Measurements from ENCODE around the gene USH2A.

The USH2A gene

GRCh38 chr1:215793180-215793579 is 630.1 kb downstream of the USH2A start:
- peak; percentile 81 to 84 for DNase-seq (ENCODE audit: low read depth in 2 of 2)

- no peak for DNase-seq (ENCODE audit: low read depth in 2 of 2)
Observed at GRCh38 chr1:215792446-215792845, 630.8 kb downstream of the USH2A start.

DNA sequence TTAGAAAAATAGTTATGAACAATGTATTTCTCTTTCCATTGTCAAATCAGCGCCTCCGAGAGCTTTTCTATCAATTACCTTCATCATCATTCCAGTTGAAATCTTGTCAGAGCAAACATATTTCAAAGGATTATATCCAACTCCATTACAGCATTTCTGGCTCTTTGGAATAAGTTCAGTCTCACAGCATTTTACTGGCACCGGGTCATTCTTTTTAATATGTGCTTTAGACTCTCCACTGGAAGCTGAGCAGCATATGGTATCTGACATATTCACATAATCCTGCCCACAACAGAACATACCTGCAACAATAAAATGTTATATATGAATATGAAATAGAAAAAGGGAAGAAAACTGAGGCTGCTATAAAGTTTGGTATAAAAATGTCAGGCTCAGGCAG is 633.3 kb downstream of the USH2A start:
- no peak for DNase-seq (ENCODE audit: low read depth in 2 of 2)

DNA sequence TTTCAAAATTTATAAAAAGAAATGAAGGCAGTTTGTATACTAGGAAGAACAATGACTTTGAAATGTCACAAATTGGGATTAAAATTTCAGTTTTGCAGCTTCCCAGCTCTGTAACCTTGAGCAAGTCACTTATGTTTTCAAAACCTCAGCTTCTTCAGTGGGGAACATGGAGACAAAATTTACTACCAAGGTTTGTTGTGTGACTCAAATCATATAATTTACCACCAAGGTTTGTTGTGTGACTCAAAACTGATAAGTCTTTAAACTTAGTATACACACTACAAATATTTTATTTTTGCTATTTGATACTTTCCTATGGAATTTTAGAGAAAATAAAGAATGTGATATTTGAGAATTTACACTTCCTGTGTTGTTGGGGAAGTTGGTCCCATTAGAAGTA is 636.3 kb downstream of the USH2A start:
- DNase-seq (ENCODE audit: low read depth in 2 of 2), result no peak

GRCh38 chr1:215780641-215781040 is 642.6 kb downstream of the USH2A start:
- DNase-seq (ENCODE audit: low read depth in 2 of 2), result no peak

DNA sequence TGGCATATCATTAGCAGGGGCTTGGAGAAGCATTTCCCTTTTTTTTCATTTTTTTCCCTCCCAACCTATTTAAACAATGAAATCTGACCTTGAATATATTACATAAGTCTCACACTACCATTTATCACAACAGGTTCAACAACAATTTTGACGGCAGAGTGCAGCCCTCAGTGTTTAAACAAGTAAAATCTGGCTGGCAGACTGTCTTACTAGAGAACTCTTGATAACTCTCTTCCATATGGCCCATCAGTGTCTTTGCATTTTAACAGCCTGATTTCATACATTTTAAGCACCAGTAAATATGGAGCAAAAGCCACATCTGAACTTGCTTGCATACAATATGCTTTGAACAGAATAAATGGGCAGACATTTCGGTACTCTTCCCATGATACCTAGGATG is 643.1 kb downstream of the USH2A start:
- DNase-seq (ENCODE audit: low read depth in 2 of 2), result no peak

DNA sequence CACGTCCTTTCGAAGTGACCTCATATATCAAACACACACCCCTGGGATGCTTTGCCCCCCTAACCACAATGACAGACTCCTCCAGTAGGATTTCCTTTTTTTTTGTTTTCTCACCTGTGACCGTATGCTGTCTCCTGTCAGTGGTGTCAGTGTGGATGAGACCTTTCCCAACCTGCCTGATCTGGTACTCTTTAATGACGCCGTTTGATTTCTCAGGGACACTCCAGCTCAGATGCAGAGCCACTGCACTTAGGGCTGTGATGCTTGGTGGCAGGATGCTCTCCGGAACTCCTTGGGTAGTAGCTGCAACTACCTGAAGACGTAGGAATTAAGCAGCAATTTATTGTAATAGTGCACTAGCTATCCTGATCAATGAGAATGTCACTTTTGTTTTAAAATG is 643.5 kb downstream of the USH2A start:
- DNase-seq (ENCODE audit: low read depth in 2 of 2), result no peak

DNA sequence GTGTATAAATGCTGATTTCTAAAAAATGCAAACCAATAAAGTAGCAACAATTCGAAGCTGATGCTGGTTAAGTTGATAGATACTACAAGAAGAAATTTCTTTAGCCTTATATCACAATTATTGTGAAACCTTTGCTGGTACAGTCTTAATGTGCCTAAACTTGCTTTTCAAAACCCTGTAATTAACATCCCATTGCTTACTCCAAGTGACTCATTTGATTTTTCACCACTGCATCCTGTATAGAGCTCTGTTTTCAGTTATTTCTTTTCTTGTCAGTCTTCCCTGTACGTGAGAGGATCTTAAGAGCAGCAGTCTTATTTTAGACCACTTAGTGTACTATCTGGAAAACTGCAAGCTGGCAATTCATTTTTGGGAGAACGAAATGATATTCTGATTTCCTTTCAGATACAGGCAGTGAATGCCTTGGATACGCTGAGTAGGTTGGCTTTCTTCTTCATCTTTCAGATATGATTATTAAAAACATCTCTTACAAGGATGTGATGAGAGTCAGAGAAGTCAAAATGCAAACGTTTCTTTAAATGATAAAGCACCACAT is 645.8 kb downstream of the USH2A start:
- peak; percentile 67 to 71 for DNase-seq (ENCODE audit: low read depth in 2 of 2)

DNA sequence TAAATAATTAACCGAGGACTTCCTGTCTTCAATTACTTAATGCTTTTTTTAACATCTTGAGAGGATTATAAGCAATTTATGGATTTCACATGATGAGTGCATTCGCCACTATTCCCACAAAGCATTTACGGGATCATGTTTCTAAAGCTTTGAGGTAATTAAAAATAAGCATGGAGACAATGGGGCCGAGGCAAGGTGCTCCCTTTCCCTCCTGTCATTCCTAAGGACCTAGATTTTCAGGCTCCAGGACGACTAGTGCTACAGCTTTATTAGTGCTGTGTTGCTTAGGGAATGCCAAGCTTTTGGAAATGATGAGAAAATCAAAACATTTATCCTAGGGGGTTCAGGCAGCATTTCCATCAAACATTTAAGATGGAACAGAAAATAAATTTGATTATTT is 646.9 kb downstream of the USH2A start:
- peak in 1 of 2 experiments; percentile 6 for DNase-seq (ENCODE audit: low read depth in 2 of 2)

- no peak for DNase-seq (ENCODE audit: low read depth in 2 of 2)
Observed at GRCh38 chr1:215772151-215772550, 651.1 kb downstream of the USH2A start.

DNA sequence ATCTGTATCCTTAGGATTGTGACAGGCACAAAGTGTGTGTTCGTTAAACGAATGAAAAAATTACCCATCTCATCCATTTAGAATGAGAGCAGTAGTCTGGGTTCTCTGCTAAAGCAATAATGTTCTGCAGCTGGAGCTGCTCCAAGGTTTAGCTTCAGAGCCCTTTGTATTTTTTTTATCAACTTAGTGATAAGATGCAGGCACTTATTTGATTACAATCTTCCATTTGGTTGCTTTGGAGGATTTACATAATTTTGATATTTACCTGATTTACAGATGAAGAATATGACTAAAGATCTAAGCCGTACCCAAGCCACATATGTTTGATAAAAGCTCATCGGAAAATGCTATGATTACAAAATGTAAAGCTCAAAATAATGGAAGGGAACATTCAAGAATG is 654.9 kb downstream of the USH2A start:
- DNase-seq (ENCODE audit: low read depth in 2 of 2), result no peak

- DNase-seq (ENCODE audit: low read depth in 2 of 2), result no peak
Observed at GRCh38 chr1:215767761-215768160, 655.5 kb downstream of the USH2A start.

DNA sequence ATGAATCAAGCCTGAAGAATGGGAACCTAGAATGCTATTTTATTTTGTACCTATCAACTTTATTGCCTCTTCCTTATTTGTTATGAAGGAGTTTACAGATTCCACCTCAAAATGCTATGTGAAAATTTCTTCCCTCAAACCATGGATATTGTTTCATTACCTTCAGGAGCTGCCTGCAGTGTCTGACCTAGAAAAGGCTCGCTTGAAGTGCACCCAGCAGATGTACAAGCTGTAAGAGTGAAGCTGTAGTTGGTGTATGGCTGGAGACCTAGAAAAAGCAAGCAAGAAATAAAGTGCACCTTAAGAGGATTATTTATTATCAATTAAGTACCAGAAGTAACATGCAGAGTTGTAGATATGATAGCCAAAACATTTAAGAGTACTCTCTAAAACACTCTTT is 656.7 kb downstream of the USH2A start:
- no peak for DNase-seq (ENCODE audit: low read depth in 2 of 2)

GRCh38 chr1:215765833-215766232 is 657.4 kb downstream of the USH2A start:
- DNase-seq (ENCODE audit: low read depth in 2 of 2), result no peak

DNA sequence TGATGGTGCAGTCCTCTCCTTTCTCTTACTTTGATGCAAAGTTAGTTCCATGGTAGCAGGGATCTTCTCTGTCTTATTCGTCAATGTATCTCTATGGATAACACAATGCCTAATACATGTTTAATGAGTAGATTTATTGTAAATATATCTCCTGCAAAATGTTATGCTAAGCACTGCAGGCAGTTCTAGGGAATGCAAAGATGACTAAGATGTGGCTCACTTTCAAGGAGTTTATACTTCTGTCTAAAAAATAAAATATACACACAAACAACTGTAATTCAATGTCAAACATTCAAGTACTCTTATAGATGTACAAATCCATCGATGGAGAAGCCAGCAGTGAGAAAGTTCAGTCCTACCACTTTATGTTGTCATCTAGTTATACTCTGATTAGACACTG is 661.8 kb downstream of the USH2A start:
- DNase-seq (ENCODE audit: low read depth in 2 of 2), result no peak

DNA sequence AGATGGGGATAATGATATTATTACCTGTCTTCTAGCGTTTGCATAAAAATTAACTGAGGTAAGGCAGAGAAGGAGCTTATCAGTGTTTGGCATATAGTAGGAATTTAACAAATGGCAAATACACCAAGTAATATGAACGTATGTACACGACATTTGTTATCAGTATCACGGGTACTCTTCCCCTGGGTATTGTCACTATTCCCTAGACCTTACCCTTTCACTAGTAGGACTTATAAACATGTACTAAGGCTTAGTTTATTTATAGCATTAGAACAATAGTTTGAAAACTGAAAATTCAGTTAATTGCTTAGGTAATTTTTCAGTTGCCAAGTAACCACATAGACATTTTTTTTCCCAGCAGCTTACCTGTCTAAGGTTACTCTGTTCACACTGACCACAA is 669.1 kb downstream of the USH2A start:
- DNase-seq (ENCODE audit: low read depth in 2 of 2), result no peak

DNA sequence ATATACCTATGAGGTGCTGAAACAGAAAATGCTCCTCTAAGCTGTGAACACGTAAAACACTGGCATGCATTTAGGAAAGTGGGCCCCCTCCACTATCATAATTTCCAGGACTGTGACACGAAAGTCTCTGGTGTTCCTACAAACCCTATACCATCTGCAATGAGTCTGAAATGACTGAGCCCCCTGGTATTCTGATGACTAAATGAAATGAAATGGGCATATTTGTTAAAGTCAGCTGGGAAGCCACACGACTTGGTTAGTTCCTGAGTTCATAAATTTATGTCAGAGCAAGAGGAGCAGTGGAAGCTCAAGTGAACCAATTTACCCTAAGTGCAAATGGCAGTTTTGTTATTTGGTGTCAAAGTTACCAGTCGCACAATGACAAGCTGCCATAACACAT is 673.8 kb downstream of the USH2A start:
- DNase-seq (ENCODE audit: low read depth in 2 of 2), result peak; percentile 67 to 74

DNA sequence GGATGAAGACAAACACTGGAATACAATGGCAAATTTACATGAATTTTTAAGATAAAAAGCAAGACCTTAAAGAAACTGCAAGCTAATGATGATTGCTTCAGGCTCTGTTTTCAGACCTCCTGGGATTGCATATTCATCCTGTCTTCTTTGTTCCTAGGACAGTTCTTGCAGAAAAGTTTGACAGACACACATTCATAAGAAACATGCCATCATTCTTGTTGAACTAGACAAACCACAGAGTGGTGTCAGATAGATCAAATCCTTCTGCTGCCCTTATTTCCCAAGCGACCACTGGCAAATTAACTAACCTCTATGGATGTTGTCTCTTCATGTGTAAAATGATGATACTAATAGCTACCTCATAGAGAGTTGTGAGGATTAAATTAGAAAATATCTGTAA is 674.8 kb downstream of the USH2A start:
- peak in 1 of 2 experiments; percentile 5 for DNase-seq (ENCODE audit: low read depth in 2 of 2)

DNA sequence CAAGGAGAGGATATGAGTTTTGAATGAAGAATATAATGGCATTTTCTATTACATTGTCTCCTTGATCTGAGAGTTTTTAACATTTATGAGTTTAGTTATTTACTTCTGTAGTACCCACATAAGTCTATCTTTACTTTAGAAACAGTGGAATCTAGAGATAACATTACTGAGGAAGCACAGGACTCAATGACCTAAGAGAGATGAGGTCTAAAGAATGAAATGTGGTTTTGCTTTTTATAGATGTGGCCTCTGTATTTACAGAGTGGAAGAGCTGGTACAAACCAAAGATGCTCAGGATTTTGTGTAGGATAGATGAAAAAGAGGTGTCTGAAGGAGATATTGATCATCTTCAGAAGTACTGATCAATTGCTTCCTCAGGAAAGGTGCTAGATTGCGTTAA is 678.8 kb downstream of the USH2A start:
- DNase-seq (ENCODE audit: low read depth in 2 of 2), result no peak

GRCh38 chr1:215739025-215739424 is 684.2 kb downstream of the USH2A start:
- no peak for DNase-seq (ENCODE audit: low read depth in 2 of 2)

- no peak for DNase-seq (ENCODE audit: low read depth in 2 of 2)
Observed at GRCh38 chr1:215731699-215732098, 691.5 kb downstream of the USH2A start.

- DNase-seq (ENCODE audit: low read depth in 2 of 2), result no peak
Observed at GRCh38 chr1:215730600-215730999, 692.6 kb downstream of the USH2A start.

DNA sequence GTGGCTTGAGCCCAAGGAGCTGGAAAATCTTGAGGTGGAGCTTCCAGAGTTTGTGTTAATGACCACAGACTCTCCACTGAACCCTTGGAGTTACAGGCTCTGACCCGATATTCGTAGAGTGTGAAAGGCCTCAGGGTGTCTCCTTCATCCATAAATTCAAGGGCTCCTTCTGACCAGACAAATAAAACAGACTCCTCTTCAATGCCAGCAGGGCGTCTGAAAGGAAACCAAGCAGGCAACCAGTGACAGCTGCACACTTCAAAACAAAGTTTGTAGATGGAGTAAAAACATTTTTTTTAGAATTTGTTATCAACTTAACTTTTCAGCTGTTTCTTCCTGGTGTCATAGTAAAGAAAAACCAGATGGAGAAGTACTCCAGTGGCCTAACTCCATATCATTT is 695.1 kb downstream of the USH2A start:
- no peak for DNase-seq (ENCODE audit: low read depth in 2 of 2)

DNA sequence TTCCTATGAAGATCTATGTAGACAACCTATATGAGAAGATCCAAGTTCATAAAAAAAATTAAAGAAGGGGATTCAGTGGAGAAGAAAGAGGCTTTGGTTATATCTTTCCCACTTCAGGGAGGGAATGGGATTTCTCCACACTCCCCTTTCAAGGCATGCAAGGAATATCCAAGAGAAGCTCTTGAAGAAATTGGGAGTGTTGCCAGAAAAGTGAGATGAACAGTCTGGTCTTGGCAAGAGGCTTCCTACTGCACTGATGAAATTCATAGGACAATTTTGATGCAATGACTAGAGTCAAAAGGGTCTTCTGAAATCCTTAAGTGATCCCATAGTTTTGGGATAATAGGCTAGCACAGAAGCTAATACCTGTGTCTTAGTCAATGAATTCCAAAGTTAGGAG is 703.1 kb downstream of the USH2A start:
- peak in 1 of 2 experiments; percentile 12 for DNase-seq (ENCODE audit: low read depth in 2 of 2)

DNA sequence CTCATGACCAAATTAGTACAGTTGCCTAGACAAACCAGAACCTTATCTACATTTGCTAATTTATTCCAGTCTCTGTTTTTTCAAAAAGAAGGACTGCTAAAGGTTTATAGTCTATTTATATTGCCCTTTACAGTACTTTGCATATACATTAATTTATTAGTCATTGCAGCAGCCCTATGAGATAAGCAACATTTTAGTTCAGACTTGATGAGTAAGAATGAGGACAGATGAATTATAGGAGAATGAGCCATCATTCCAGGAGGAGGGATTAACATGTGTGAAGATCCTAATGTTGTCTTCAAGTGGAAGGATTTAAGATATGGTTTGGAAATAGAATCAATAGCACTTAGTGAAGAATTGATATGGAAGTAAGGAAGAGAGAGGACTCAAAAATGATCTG is 703.7 kb downstream of the USH2A start:
- peak; percentile 56 to 62 for DNase-seq (ENCODE audit: low read depth in 2 of 2)

Measured in fibroblast of skin of left quadriceps (primary cell).